Measurements from ENCODE around the gene PSMC3IP. TPM values are rescaled to one million over a fixed set of nuclear protein-coding genes. Genes with fewer than 3 reads are reported as not detected.
A peak's percentile ranks its signal among the peaks of the same experiment; 100 is the strongest.
"Not testable (repeated sequence)": the region's sequence is repeated elsewhere in the genome, so short reads cannot be mapped to it uniquely, and the experiment has no call there.

PSMC3IP gene
- total RNA-seq: 9.0 and 10.8 TPM in 2 replicates

GRCh38 chr17:42577532-42578281 lies at the start of gene PSMC3IP:
Gene PSMC3IP (minus strand): TSS chr17:42577729. CDS start chr17:42577686, 43 bp downstream.
- CTCF ChIA-PET: interaction anchor here (0.5 to 3.6 kb wide), 51 partner anchors 8 to 420 kb away, joined by 3 to 53 read pairs (median 5); partner anchors contain the start of genes BECN1, CNTNAP1, NAGLU and PSME3
- ATAC-seq (ENCODE audit: low read depth): peak; percentile 90
- POLR2A ChIA-PET: interaction anchor here (0.6 to 4.6 kb wide), 43 partner anchors 8 to 738 kb away, joined by 3 to 62 read pairs (median 5); partner anchors contain the start of genes BECN1, COA3, MLX and NAGLU
- H3K36me3 Mint-ChIP-seq (ENCODE audit: low read depth): peaks cover 63% of the 10 kb centered on the region
- H3K27ac Mint-ChIP-seq: peak within 1 kb of the TSS; percentile 97
- peak; percentile 86 for DNase-seq
- intact Hi-C loops (cut with micrococcal nuclease): loop anchor here (1.0 to 2.0 kb wide), 11 partner anchors 10 to 421 kb away; partner anchors contain the start of genes BECN1, COASY, MLX and RETREG3
- peaks cover 38% of the 10 kb centered on the region for H3K4me1 Mint-ChIP-seq
- TF ChIP-seq CTCF (IDR thresholded peaks at IDR 0.05): no peak
- no peaks in the 10 kb centered on the region for H3K27me3 Mint-ChIP-seq
- H3K9me3 Mint-ChIP-seq: no peaks in the 10 kb centered on the region
- peak within 1 kb of the TSS; percentile 95 for H3K4me3 Mint-ChIP-seq

- TF ChIP-seq CTCF (IDR thresholded peaks at IDR 0.05): no peak
- intact Hi-C loops (cut with micrococcal nuclease): no loop called here
- H3K4me1 Mint-ChIP-seq: peaks cover 3% of the 10 kb centered on the region
- CTCF ChIA-PET: no interaction called here
- DNase-seq (no peak), ATAC-seq (ENCODE audit: low read depth) (no peak)
- H3K27ac Mint-ChIP-seq: no peak overlapping the region
- H3K36me3 Mint-ChIP-seq (ENCODE audit: low read depth): no peaks in the 10 kb centered on the region
- no peaks in the 10 kb centered on the region for H3K9me3 Mint-ChIP-seq
- H3K27me3 Mint-ChIP-seq: no peaks in the 10 kb centered on the region
- POLR2A ChIA-PET: interaction anchor here (0.6 kb wide), 1 partner anchor 46 kb away, joined by 4 read pairs; no protein-coding TSS in a partner anchor
- no peak overlapping the region for H3K4me3 Mint-ChIP-seq
Measured at GRCh38 chr17:42623732-42624596, 46.4 kb upstream of the PSMC3IP start.

- H3K36me3 Mint-ChIP-seq (ENCODE audit: low read depth): no peaks in the 10 kb centered on the region
- H3K4me3 Mint-ChIP-seq: no peak overlapping the region
- ChIA-PET POLR2A (interaction anchor here (0.6 kb wide), 1 partner anchor 46 kb away, joined by 4 read pairs; no protein-coding TSS in a partner anchor), CTCF (no interaction called here)
- H3K27ac Mint-ChIP-seq: no peak overlapping the region
- TF ChIP-seq CTCF (IDR thresholded peaks at IDR 0.05): no peak
- intact Hi-C loops (cut with micrococcal nuclease): no loop called here
- no peak for ATAC-seq (ENCODE audit: low read depth)
- peaks cover 10% of the 10 kb centered on the region for H3K4me1 Mint-ChIP-seq
- H3K27me3 Mint-ChIP-seq: no peaks in the 10 kb centered on the region
- H3K9me3 Mint-ChIP-seq: no peaks in the 10 kb centered on the region
- DNase-seq: no peak
Measured at GRCh38 chr17:42623271-42623670, 45.7 kb upstream of the PSMC3IP start.

- CTCF ChIA-PET: interaction anchor here (1.1 kb wide), 1 partner anchor 44 kb away, joined by 3 read pairs; no protein-coding TSS in a partner anchor
- H3K27ac Mint-ChIP-seq; H3K27me3 Mint-ChIP-seq; intact Hi-C loops (cut with micrococcal nuclease); H3K9me3 Mint-ChIP-seq; H3K4me3 Mint-ChIP-seq; H3K36me3 Mint-ChIP-seq (ENCODE audit: low read depth); DNase-seq; ATAC-seq (ENCODE audit: low read depth): not testable (repeated sequence)
- POLR2A ChIA-PET: interaction anchor here (0.7 kb wide), 1 partner anchor 8 kb away, joined by 3 read pairs; no protein-coding TSS in a partner anchor
- peaks cover 18% of the 10 kb centered on the region for H3K4me1 Mint-ChIP-seq
Measured at GRCh38 chr17:42621987-42622386, 44.5 kb upstream of the PSMC3IP start.

GRCh38 chr17:42618442-42619150 lies 41.1 kb upstream of the PSMC3IP start:
- no peak for DNase-seq
- Mint-ChIP-seq H3K36me3 (ENCODE audit: low read depth) (peaks cover 22% of the 10 kb centered on the region), H3K4me1 (peaks cover 18% of the 10 kb centered on the region), H3K27me3 (no peaks in the 10 kb centered on the region), H3K4me3 (peak overlapping the region; percentile 48), H3K9me3 (no peaks in the 10 kb centered on the region), H3K27ac (peak overlapping the region; percentile 56)
- intact Hi-C loops (cut with micrococcal nuclease): loop anchor here (5.0 kb wide), 1 partner anchor 34 kb away; no protein-coding TSS in a partner anchor
- POLR2A ChIA-PET: interaction anchor here (1.1 to 1.9 kb wide), 4 partner anchors 10 to 65 kb away, joined by 3 to 17 read pairs (median 4); partner anchors contain the start of genes RETREG3 and TUBG1
- no peak for TF ChIP-seq CTCF (IDR thresholded peaks at IDR 0.05)
- ATAC-seq (ENCODE audit: low read depth): peak; percentile 71
- CTCF ChIA-PET: interaction anchor here (1.2 to 1.8 kb wide), 3 partner anchors 10 to 61 kb away, joined by 4 to 9 read pairs (median 8); partner anchors contain the start of genes PSMC3IP, RETREG3 and TUBG1
